ENCODE measurements around the gene CDKAL1.

- no peak for TF ChIP-seq ZNF274 (IDR thresholded peaks at IDR 0.05; ENCODE audit: low read depth, low read length)
- no peak for TF ChIP-seq SUZ12 (IDR thresholded peaks at IDR 0.05; ENCODE audit: extremely low read depth, insufficient read depth, insufficient read length)
- TF ChIP-seq YY1 (IDR thresholded peaks at IDR 0.05; ENCODE audit: insufficient read depth, insufficient read length), result no peak
Measured at GRCh38 chr6:21099338-21100314, 565.4 kb downstream of the CDKAL1 start.
